Peyer's patch (tissue), 4 donors: ENCODE data around the gene SMIM36. TPM values are rescaled to one million over a fixed set of nuclear protein-coding genes. Genes with fewer than 3 reads are reported as not detected.

Experiments used
- DNase-seq, 3 donors: peaks; one replicate each; pipeline ENCODE4 v3.0.0-alpha.2; 2017 to 2019
- H3K27ac ChIP-seq, 4 donors: fragments of 200-600 bp; sonication (generic); one replicate each; pipeline ENCODE4 v1.5.1; 2016 to 2019
- H3K27me3 ChIP-seq, 2 donors: fragments of 200-600 bp; sonication (generic); one replicate each; pipeline ENCODE4 v1.5.1; 2019
- H3K36me3 ChIP-seq, 3 donors: fragments of 200-600 bp; sonication (generic); one replicate each; pipeline ENCODE4 v1.5.1; 2016 to 2019
- H3K4me1 ChIP-seq, 4 donors: fragments of 200-600 bp; sonication (generic); one replicate each; pipeline ENCODE4 v1.5.1; 2016 to 2019
- H3K4me3 ChIP-seq, 4 donors: fragments of 200-600 bp; sonication (generic); 1 replicate in 3 of 4; 2 replicates in 1 of 4; pipeline ENCODE4 v1.5.1; 2016 to 2019; ENCODE audit warnings: mild to moderate bottlenecking in 1 of 4
- H3K9me3 ChIP-seq, 4 donors: fragments of 200-600 bp; sonication (generic); one replicate each; pipeline ENCODE4 v1.5.1; 2016 to 2019; ENCODE audit warnings: mild to moderate bottlenecking in 1 of 4
- CTCF ChIP-seq, 6 experiments: fragments of 450-650 bp in 4 of 6; fragments of 200-600 bp in 2 of 6; sonication (generic) in 1 of 6; IDR thresholded peaks; one replicate each; pipeline ENCODE4 v1.5.1; 2017 to 2019; ENCODE audit warnings: antibody characterized with exemption in 6 of 6, mild to moderate bottlenecking in 3 of 6, moderate library complexity in 1 of 6
- POLR2A ChIP-seq, 2 donors: fragments of 450-650 bp; IDR thresholded peaks; one replicate each; pipeline ENCODE4 v1.5.1; 2017; ENCODE audit warnings: antibody characterized with exemption in 2 of 2, mild to moderate bottlenecking in 2 of 2, moderate library complexity in 2 of 2
- total RNA-seq, 4 donors: library from RNA; depleted of rRNA; stranded (reverse); fragments of >200 nt; gene quantifications; one replicate each; pipeline ENCODE4 v1.1.0, GENCODE V29; 2016

Gene SMIM36
- total RNA-seq, 4 donors from 2014 or later: not detected

GRCh38 chr17:55416000-55416399 lies 95.3 kb downstream of the SMIM36 start:
- peaks cover 0 to 9% (median 0%) of the 10 kb centered on the region in 3 donors for H3K36me3 ChIP-seq
- H3K4me3 ChIP-seq: no peak overlapping the region
- TF ChIP-seq POLR2A (IDR thresholded peaks at IDR 0.05) (no peak), CTCF (IDR thresholded peaks at IDR 0.05) (no peak)
- no peaks in the 10 kb centered on the region for H3K9me3 ChIP-seq
- H3K27ac ChIP-seq: no peak overlapping the region
- H3K27me3 ChIP-seq: no peaks in the 10 kb centered on the region
- H3K4me1 ChIP-seq: peaks cover 0 to 8% (median 0%) of the 10 kb centered on the region in 4 donors
- DNase-seq: no peak

GRCh38 chr17:55414983-55415382 lies 96.3 kb downstream of the SMIM36 start:
- no peak overlapping the region for H3K27ac ChIP-seq
- H3K4me1 ChIP-seq: peaks cover 0 to 4% (median 0%) of the 10 kb centered on the region in 4 donors
- no peak for DNase-seq

GRCh38 chr17:55413825-55414489 lies 97.3 kb downstream of the SMIM36 start:
- no peak overlapping the region for H3K27ac ChIP-seq
- H3K9me3 ChIP-seq: no peaks in the 10 kb centered on the region
- no peak for TF ChIP-seq POLR2A (IDR thresholded peaks at IDR 0.05)
- no peak for TF ChIP-seq CTCF (IDR thresholded peaks at IDR 0.05)
- peaks cover 0 to 27% (median 0%) of the 10 kb centered on the region in 3 donors for H3K36me3 ChIP-seq
- H3K27me3 ChIP-seq: no peaks in the 10 kb centered on the region
- H3K4me3 ChIP-seq: no peak overlapping the region
- DNase-seq: no peak
- no peaks in the 10 kb centered on the region for H3K4me1 ChIP-seq

More at GRCh38 chr17:55414983-55415382, 96.3 kb downstream of the SMIM36 start:
- H3K4me3 ChIP-seq: no peak overlapping the region
- no peak for TF ChIP-seq POLR2A (IDR thresholded peaks at IDR 0.05)
- no peak for TF ChIP-seq CTCF (IDR thresholded peaks at IDR 0.05)
- no peaks in the 10 kb centered on the region for H3K27me3 ChIP-seq
- H3K36me3 ChIP-seq: peaks cover 0 to 17% (median 0%) of the 10 kb centered on the region in 3 donors
- H3K9me3 ChIP-seq: no peaks in the 10 kb centered on the region

DNA sequence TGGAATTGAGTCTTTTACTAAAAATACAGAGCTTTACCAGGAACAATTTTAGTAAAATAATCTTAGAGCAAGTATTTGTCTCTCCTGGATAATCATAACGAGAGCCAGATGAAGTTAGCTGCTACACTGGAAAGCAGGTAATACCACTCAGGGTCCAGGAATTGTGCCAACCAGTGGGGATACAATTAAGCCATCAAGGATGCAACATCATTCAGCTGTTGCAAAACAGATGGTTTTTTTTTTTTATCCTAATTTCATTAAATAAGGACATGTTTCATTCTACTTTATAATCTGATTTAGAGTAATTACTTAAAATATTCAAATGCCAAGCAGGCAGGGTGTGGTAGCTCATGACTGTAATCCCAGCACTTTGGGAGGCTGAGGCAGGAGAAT lies 99.8 kb downstream of the SMIM36 start:
- TF ChIP-seq CTCF (IDR thresholded peaks at IDR 0.05): no peak
- no peak for TF ChIP-seq POLR2A (IDR thresholded peaks at IDR 0.05)
- Histone ChIP-seq H3K36me3 (peaks cover 0 to 43% (median 0%) of the 10 kb centered on the region in 3 donors), H3K4me3 (no peak overlapping the region), H3K27ac (no peak overlapping the region), H3K27me3 (no peaks in the 10 kb centered on the region), H3K9me3 (no peaks in the 10 kb centered on the region), H3K4me1 (no peaks in the 10 kb centered on the region)
- DNase-seq: no peak

DNA sequence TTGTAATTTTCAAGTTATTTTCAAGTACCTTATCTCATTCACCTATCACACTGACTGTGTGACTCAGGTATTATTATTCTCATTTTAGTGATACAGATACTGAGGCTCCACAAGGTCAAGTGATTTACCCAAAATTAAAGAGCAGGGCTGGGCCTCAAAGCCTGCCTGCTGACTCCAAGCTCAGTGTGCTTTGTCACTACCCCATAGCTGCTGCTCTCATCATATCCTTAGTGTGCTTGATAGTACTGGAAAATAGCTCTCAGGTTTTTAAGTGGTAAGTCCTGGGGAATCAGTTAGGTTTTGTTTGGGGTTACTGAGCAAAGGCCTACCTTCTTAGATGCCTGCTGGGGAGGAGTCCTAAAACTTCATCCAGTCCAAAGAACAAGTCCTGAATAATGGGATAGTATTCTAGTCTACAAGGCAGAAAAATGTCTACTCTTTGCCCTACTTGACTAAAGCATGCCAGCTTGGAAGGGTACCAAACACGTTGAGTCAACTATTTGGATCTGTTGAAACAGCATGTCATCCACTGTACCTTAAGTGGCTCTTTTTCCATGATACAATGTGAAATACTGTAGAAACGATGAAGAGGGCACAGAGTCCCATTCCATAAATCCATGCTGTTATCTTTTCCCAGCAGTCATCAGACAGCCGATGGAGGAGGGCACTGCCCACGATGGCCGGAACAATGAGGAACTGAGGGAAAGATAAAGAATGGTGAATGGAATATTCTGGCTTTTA lies 100.4 kb downstream of the SMIM36 start:
- no peak overlapping the region for H3K4me3 ChIP-seq
- H3K27me3 ChIP-seq: no peaks in the 10 kb centered on the region
- H3K4me1 ChIP-seq: no peaks in the 10 kb centered on the region
- TF ChIP-seq POLR2A (IDR thresholded peaks at IDR 0.05) (no peak), CTCF (IDR thresholded peaks at IDR 0.05) (no peak)
- H3K9me3 ChIP-seq: no peaks in the 10 kb centered on the region
- peaks cover 0 to 47% (median 0%) of the 10 kb centered on the region in 3 donors for H3K36me3 ChIP-seq
- H3K27ac ChIP-seq: no peak overlapping the region
- DNase-seq: no peak
